HEK293 (cell line): Measurements from ENCODE around the gene MYO1E.

Experiments
- CTCF ChIA-PET: fragments of 350-600 bp; formaldehyde crosslinking; extraction: SDS; loops from one replicate; lab custom pipeline; 2021; ENCODE audit warnings: antibody characterized with exemption; lab: Yijun Ruan, JAX
- POLR2A ChIA-PET: fragments of 300-600 bp; formaldehyde crosslinking; extraction: SDS; loops from one replicate; lab custom pipeline; 2020; ENCODE audit warnings: antibody characterized with exemption, inconsistent platforms; lab: Yijun Ruan, JAX
- H3K27ac ChIP-seq: fragments of 200-500 bp; sonication (Bioruptor generic); 2 replicates; pipeline ENCODE4 v1.5.1; 2014; ENCODE audit warnings: low read depth, low read length, control low read depth, inconsistent platforms; ENCODE audit errors: extremely low read depth
- H3K36me3 ChIP-seq, 2 experiments: fragments of 200-500 bp in 1 of 2; sonication (Bioruptor generic) in 1 of 2; 1 replicate in 1 of 2; 2 replicates in 1 of 2; pipeline ENCODE4 v1.5.1; 2014 to 2017; ENCODE audit warnings: inconsistent platforms in 2 of 2, low read length in 2 of 2; ENCODE audit not compliant: control insufficient read depth in 2 of 2, insufficient read depth in 1 of 2
- H3K4me1 ChIP-seq: fragments of 200-500 bp; sonication (Bioruptor generic); 2 replicates; pipeline ENCODE4 v1.5.1; 2014; ENCODE audit warnings: mild to moderate bottlenecking, low read length, inconsistent platforms; ENCODE audit not compliant: control insufficient read depth, insufficient read depth
- H3K4me3 ChIP-seq: 2 replicates; pipeline ENCODE4 v1.5.1; 2011; ENCODE audit warnings: low read depth, mild to moderate bottlenecking, control low read depth, low read length, moderate library complexity
- H3K9me3 ChIP-seq: fragments of 200-500 bp; sonication (Bioruptor generic); 2 replicates; pipeline ENCODE4 v1.5.1; 2014; ENCODE audit warnings: low read depth, low read length, inconsistent platforms; ENCODE audit not compliant: control insufficient read depth, insufficient read depth
- ATF2 ChIP-seq: fragments of 450-650 bp; formaldehyde crosslinking; IDR thresholded peaks from 2 replicates; pipeline ENCODE4 v1.5.1; 2016; ENCODE audit warnings: missing biosample characterization, missing genetic modification characterization, low read depth
- BCL6B ChIP-seq: fragments of 450-650 bp; formaldehyde crosslinking; IDR thresholded peaks from 2 replicates; pipeline ENCODE4 v1.5.1; 2017; ENCODE audit warnings: missing biosample characterization, missing genetic modification characterization
- IKZF3 ChIP-seq: fragments of 450-650 bp; IDR thresholded peaks from 2 replicates; pipeline ENCODE4 v1.5.0; 2018; ENCODE audit warnings: missing biosample characterization, mild to moderate bottlenecking, missing genetic modification characterization, moderate library complexity
- INSM2 ChIP-seq: fragments of 450-650 bp; formaldehyde crosslinking; IDR thresholded peaks from 2 replicates; pipeline ENCODE4 v1.5.1; 2016; ENCODE audit warnings: missing biosample characterization, missing genetic modification characterization
- MZF1 ChIP-seq: fragments of 450-650 bp; formaldehyde crosslinking; IDR thresholded peaks from 2 replicates; pipeline ENCODE4 v1.5.1; 2017; ENCODE audit warnings: missing biosample characterization, missing genetic modification characterization, borderline replicate concordance
- OSR2 ChIP-seq: fragments of 450-650 bp; formaldehyde crosslinking; IDR thresholded peaks from 2 replicates; pipeline ENCODE4 v1.5.1; 2016; ENCODE audit warnings: missing biosample characterization, missing genetic modification characterization
- REPIN1 ChIP-seq: fragments of 450-650 bp; formaldehyde crosslinking; IDR thresholded peaks from 2 replicates; pipeline ENCODE4 v1.5.1; 2017; ENCODE audit warnings: missing biosample characterization, missing genetic modification characterization, low read depth
- SP3 ChIP-seq: fragments of 450-650 bp; formaldehyde crosslinking; IDR thresholded peaks from 2 replicates; pipeline ENCODE4 v1.5.1; 2016; ENCODE audit warnings: missing biosample characterization, missing genetic modification characterization
- YY2 ChIP-seq: fragments of 450-650 bp; formaldehyde crosslinking; IDR thresholded peaks from 2 replicates; pipeline ENCODE4 v1.5.1; 2016; ENCODE audit warnings: missing biosample characterization, missing genetic modification characterization
- ZBTB10 ChIP-seq: fragments of 450-650 bp; formaldehyde crosslinking; IDR thresholded peaks from 2 replicates; pipeline ENCODE4 v1.5.1; 2016; ENCODE audit warnings: missing biosample characterization, missing genetic modification characterization
- ZBTB17 ChIP-seq: fragments of 450-650 bp; formaldehyde crosslinking; IDR thresholded peaks from 2 replicates; pipeline ENCODE4 v1.5.1; 2016; ENCODE audit warnings: missing biosample characterization, missing genetic modification characterization
- ZFP37 ChIP-seq: fragments of 450-650 bp; formaldehyde crosslinking; IDR thresholded peaks from 2 replicates; pipeline ENCODE4 v1.5.1; 2016; ENCODE audit warnings: missing biosample characterization, missing genetic modification characterization
- ZNF174 ChIP-seq: fragments of 450-650 bp; formaldehyde crosslinking; IDR thresholded peaks from 2 replicates; pipeline ENCODE4 v1.5.0; 2017; ENCODE audit warnings: missing biosample characterization, mild to moderate bottlenecking, missing genetic modification characterization
- ZNF202 ChIP-seq: fragments of 450-650 bp; formaldehyde crosslinking; IDR thresholded peaks from 2 replicates; pipeline ENCODE4 v1.5.1; 2016; ENCODE audit warnings: missing biosample characterization, missing genetic modification characterization, borderline replicate concordance
- ZNF292 ChIP-seq: fragments of 450-650 bp; formaldehyde crosslinking; IDR thresholded peaks from 2 replicates; pipeline ENCODE4 v1.5.1; 2016; ENCODE audit warnings: low read depth, missing biosample characterization, missing genetic modification characterization, borderline replicate concordance
- ZNF311 ChIP-seq: fragments of 450-650 bp; formaldehyde crosslinking; IDR thresholded peaks from 2 replicates; pipeline ENCODE4 v1.5.1; 2017; ENCODE audit warnings: missing biosample characterization, missing genetic modification characterization, borderline replicate concordance
- ZNF335 ChIP-seq: fragments of 450-650 bp; formaldehyde crosslinking; conservative IDR thresholded peaks from 2 replicates; pipeline ENCODE4 v1.5.1; 2016; ENCODE audit warnings: missing biosample characterization, missing genetic modification characterization
- ZNF37A ChIP-seq: fragments of 450-650 bp; IDR thresholded peaks from 2 replicates; pipeline ENCODE4 v1.5.1; 2018; ENCODE audit warnings: missing biosample characterization, missing genetic modification characterization
- ZNF404 ChIP-seq: fragments of 450-650 bp; formaldehyde crosslinking; IDR thresholded peaks from 2 replicates; pipeline ENCODE4 v1.5.1; 2017; ENCODE audit warnings: missing biosample characterization, missing genetic modification characterization
- ZNF48 ChIP-seq: fragments of 450-650 bp; formaldehyde crosslinking; IDR thresholded peaks from 2 replicates; pipeline ENCODE4 v1.5.1; 2016; ENCODE audit warnings: missing biosample characterization, missing genetic modification characterization
- ZNF501 ChIP-seq: fragments of 450-650 bp; formaldehyde crosslinking; IDR thresholded peaks from 2 replicates; pipeline ENCODE4 v1.5.1; 2016; ENCODE audit warnings: missing biosample characterization, missing genetic modification characterization
- ZNF529 ChIP-seq: fragments of 450-650 bp; formaldehyde crosslinking; IDR thresholded peaks from 2 replicates; pipeline ENCODE4 v1.5.1; 2017; ENCODE audit warnings: missing genetic modification characterization, missing biosample characterization; ENCODE audit not compliant: insufficient replicate concordance
- ZNF585B ChIP-seq: fragments of 450-650 bp; formaldehyde crosslinking; IDR thresholded peaks from 2 replicates; pipeline ENCODE4 v1.5.1; 2016; ENCODE audit warnings: missing biosample characterization, missing genetic modification characterization

Gene MYO1E

GRCh38 chr15:59237924-59238331, 134.7 kb downstream of the MYO1E start:
- H3K4me3 ChIP-seq, result no peak overlapping the region
- TF ChIP-seq ZFP37 (tag by site-specific recombination) (no peak), IKZF3 (tag by site-specific recombination) (no peak), YY2 (tag by site-specific recombination) (no peak), ZNF529 (tag by site-specific recombination) (no peak), ZNF585B (no peak), ZBTB17 (tag by site-specific recombination) (no peak), ATF2 (tag by site-specific recombination) (no peak), ZNF202 (tag by site-specific recombination) (no peak), ZNF335 (tag by site-specific recombination) (no peak), INSM2 (tag by site-specific recombination) (no peak)
- TF ChIP-seq, all 188 proteins: peak for 0
- Histone ChIP-seq H3K27ac (no peak overlapping the region), H3K9me3 (no peaks in the 10 kb centered on the region), H3K4me1 (no peaks in the 10 kb centered on the region), H3K36me3 (no peaks in the 10 kb centered on the region)
- ChIA-PET POLR2A (no interaction called here), CTCF (interaction anchor here (1.3 kb wide), 1 partner anchor 9 kb away, joined by 4 read pairs; no protein-coding TSS in a partner anchor)

- Histone ChIP-seq H3K4me1 (no peaks in the 10 kb centered on the region), H3K36me3 (no peaks in the 10 kb centered on the region), H3K27ac (no peak overlapping the region), H3K9me3 (no peaks in the 10 kb centered on the region), H3K4me3 (no peak overlapping the region)
- CTCF ChIA-PET, result interaction anchor here (1.3 kb wide), 1 partner anchor 10 kb away, joined by 4 read pairs; no protein-coding TSS in a partner anchor
- POLR2A ChIA-PET, result no interaction called here
- TF ChIP-seq MZF1 (tag by site-specific recombination), result 0 out of 2 replicates have a peak, but pooled peaks have one; percentile 18
- no peak for TF ChIP-seq SP3 (tag by site-specific recombination)
These were observed 135.4 kb downstream of the MYO1E start for GRCh38 chr15:59237119-59237855.

- no peak overlapping the region for H3K27ac ChIP-seq
- H3K4me3 ChIP-seq, result no peak overlapping the region
- POLR2A ChIA-PET, result no interaction called here
- CTCF ChIA-PET, result no interaction called here
- H3K9me3 ChIP-seq, result no peaks in the 10 kb centered on the region
- H3K36me3 ChIP-seq, result no peaks in the 10 kb centered on the region
- H3K4me1 ChIP-seq, result no peaks in the 10 kb centered on the region
- no peak for TF ChIP-seq ZNF174
- TF ChIP-seq ZNF48 (tag by site-specific recombination), result no peak
- TF ChIP-seq ZNF501 (tag by site-specific recombination), result no peak
- TF ChIP-seq ZBTB10, result no peak
- TF ChIP-seq ZNF37A (tag by site-specific recombination), result no peak
- no peak for TF ChIP-seq ZNF404 (tag by site-specific recombination)
- TF ChIP-seq REPIN1 (tag by site-specific recombination), result no peak
- TF ChIP-seq BCL6B (tag by site-specific recombination), result no peak
- TF ChIP-seq ZNF311 (tag by site-specific recombination), result no peak
- no peak for TF ChIP-seq OSR2 (tag by site-specific recombination)
- no peak for TF ChIP-seq ZNF292
- TF ChIP-seq ZNF529 (tag by site-specific recombination), result no peak
These were observed 136.3 kb downstream of the MYO1E start for GRCh38 chr15:59236394-59236793.
